GM12873 (cell line): ENCODE measurements around the gene PDE6A.

ENCODE experiments used
- CTCF ChIP-seq: IDR thresholded peaks from 2 replicates; pipeline ENCODE4 v1.5.1; 2012; ENCODE audit warnings: low read depth, mild to moderate bottlenecking, moderate library complexity, low read length, control low read depth; ENCODE audit not compliant: insufficient read depth; ENCODE audit errors: missing control alignments

PDE6A gene

DNA sequence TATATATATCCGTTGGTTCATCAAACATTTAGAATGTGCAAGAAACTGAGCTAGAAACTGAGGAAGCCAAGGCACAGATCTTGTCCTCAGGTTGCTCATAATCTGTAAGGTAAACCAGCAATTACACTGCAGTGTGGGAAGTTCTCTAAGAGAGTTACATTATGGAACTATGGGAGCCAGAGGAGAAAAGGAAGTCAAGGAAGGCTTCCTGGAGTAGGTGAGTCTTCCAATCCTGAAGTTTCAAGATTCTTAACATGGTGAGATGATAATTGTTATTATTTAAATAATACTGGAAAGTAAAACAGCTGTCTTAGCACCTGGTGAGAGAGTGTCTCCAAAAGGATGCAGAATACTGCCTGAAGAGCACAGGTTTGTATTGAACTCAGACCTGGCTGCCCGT, 44.2 kb downstream of the PDE6A start:
- TF ChIP-seq CTCF, result no peak

DNA sequence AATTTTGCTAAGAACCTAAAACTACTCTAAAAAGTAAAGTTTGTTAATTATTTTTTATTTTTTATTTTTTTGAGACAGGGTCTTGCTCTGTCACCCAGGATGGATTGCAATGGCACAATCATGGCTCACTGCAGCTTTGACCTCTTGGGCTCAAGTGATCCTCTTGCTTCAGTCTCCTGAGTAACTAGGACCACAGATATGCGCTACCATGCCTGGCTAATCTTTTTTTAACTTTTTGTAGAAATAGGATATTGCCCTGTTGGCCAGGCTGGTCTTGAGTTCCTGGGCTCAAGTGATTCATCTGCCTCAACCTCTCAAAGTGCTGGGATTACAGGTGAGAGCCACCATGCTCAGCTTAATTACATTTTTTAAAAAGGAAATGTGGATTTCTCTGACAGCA, 45.8 kb downstream of the PDE6A start:
- no peak for TF ChIP-seq CTCF

DNA sequence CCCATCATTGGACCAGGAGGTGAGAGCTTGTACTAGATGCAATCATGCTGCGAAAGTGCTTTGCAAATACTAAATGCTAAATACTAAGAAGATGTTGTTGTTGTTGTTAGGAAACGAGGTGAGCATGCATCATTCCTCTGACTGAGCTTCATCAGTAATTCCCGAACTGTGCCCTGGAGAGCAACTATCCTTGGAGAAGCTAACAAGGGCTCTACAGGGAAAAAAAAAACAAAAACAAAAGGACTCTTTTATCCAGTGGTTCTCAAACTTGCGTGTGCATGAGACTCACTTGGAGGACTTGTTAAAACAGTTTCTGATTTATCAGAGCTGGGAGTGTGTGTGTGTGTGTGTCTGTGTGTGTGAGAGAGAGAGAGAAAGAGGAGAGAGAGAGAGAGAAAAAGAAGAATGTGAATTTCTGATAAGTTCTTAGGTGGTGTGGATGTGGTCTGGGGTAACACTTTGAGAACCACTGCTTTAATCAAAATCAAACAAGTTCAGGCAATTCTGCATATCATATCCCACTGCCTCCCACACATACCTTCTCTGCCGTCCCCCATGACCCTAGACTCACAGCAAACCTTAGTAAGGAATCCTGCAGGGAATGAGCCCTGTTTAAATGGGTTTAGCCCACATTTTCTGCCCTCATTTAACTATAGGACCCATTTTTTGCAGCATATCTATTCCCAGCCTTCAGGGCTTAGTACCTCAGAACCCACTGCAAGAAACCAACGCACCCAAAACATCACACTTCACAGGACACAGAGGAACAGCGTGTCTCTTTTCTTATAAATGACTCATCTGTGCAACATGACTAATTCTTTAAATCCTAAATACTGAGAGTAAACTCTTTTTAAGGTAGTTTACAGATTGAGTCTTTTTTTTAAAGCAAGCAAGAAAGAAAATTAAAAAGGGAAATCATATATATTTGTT, 48.9 kb downstream of the PDE6A start:
- no peak for TF ChIP-seq CTCF

DNA sequence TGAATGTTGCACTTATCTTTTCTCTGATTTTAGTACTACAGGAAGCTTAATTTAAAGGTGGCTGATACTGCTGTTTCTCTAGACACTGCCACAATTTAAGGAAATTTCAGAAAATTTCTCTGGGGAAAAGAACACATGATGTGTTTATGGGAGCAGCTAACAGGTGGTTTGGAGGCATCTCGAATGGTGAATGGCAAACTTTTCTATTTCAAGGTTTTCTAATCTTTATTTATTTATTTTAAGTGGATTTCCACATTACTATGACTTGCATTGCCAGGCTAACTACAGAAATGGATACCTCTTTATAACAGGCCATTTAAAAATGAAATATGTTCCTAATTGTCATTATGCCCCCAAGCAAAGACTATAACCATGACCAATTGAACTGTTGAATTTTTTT, 50.4 kb downstream of the PDE6A start:
- no peak for TF ChIP-seq CTCF

DNA sequence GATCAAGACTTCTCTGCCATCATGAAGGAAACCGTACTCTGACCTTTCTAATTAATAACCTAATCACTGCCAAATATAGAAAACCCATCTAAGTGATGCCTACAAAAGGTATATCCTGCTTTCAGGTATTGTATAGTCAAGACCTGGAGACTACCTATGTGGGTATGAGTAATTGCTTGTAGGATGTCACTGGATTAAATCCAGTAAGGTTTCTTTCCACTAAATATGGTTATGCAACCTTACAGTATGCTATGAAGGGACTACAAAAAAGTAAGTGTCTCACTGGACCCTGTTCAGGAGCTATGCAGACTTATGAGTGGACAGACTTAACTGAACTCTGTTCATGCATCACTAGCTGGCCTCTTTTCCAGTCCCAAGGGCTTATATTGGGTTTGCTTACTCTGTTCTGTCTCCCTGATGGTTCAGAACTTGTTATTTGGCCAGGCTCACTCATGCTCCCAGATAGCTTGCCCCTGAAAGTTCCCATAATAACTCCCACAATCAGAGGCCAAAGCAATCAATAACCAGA, 51.1 kb downstream of the PDE6A start:
- no peak for TF ChIP-seq CTCF

DNA sequence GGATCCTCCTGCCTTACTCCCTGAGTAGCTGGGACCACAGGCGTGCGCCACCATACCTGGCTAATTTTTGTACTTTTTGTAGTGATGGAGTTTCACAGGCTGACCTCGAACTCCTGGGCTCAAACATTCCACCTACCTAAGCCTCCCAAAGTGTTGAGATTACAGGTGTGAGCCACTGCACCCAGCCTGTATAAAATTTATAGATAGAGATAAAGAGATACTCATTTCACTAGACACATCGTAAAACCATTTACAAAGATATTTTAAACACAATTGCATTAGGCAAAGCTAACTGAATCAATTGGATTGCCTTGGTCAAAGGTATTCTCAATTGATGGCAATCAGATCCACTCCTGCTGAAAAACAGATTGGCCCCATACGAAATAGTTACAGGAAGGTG, 52.0 kb downstream of the PDE6A start:
- no peak for TF ChIP-seq CTCF

DNA sequence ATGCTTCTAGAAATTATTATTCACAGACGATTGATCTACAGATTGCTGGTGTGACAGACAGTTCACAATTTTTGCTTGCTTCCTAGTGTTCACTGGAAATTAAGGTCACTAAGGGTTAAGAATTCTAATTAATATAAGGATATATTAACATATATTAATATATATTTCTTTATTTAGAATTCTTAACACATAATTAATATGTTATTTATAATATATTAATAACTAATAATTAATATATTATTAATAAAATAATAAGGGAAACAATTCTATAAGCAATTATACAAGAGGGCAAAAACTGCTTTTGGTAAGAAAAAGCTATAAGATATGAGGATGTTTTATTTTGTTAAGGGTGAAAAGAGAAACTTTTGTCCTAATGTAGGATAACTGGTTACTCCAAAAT, 56.3 kb downstream of the PDE6A start:
- TF ChIP-seq CTCF, result no peak
